DND-41 (cell line): ENCODE results near the gene RCC2.
"Not testable (repeated sequence)": the region's sequence is repeated elsewhere in the genome, so short reads cannot be mapped to it uniquely, and the experiment has no call there.

Experiments used
- ATAC-seq: fragments of 200-7000 bp; cut with Tn5 transposase; 3 replicates; pipeline ENCODE4 v1.9.1; 2021; ENCODE audit warnings: low read depth; ENCODE audit not compliant: insufficient read depth
- DNase-seq: peaks from one replicate; pipeline ENCODE4 v3.0.0-alpha.2; 2020
- H2AFZ ChIP-seq: 2 replicates; pipeline ENCODE4 v1.6.0; 2012; ENCODE audit warnings: low read depth, low read length
- H3K27ac ChIP-seq: 2 replicates; pipeline ENCODE4 v1.5.1; 2012; ENCODE audit warnings: low read length, inconsistent platforms
- H3K27me3 ChIP-seq: fragments of 200-600 bp; sonication (generic); 2 replicates; pipeline ENCODE4 v1.6.0; 2012; ENCODE audit warnings: low read length, mild to moderate bottlenecking, inconsistent platforms; ENCODE audit not compliant: insufficient read depth, poor library complexity
- H3K36me3 ChIP-seq: 2 replicates; pipeline ENCODE4 v1.5.1; 2012; ENCODE audit warnings: low read length, inconsistent platforms; ENCODE audit not compliant: insufficient read depth
- H3K4me1 ChIP-seq: 2 replicates; pipeline ENCODE4 v1.5.1; 2012; ENCODE audit warnings: mild to moderate bottlenecking, low read length; ENCODE audit not compliant: insufficient read depth
- H3K4me2 ChIP-seq: 2 replicates; pipeline ENCODE4 v1.6.0; 2012; ENCODE audit warnings: mild to moderate bottlenecking, moderate library complexity, low read length, inconsistent platforms; ENCODE audit not compliant: insufficient read depth
- H3K4me3 ChIP-seq, 2 experiments: fragments of 200-600 bp in 1 of 2; shearing (Covaris generic) in 1 of 2; 2 replicates each; pipeline ENCODE4 v1.5.1; 2012 to 2016; ENCODE audit warnings: inconsistent platforms in 2 of 2, low read length in 2 of 2, mild to moderate bottlenecking in 2 of 2, low read depth in 1 of 2, moderate library complexity in 1 of 2
- H3K79me2 ChIP-seq: 2 replicates; pipeline ENCODE4 v1.6.0; 2012; ENCODE audit warnings: low read length, inconsistent platforms; ENCODE audit not compliant: insufficient read depth
- H3K9ac ChIP-seq: 2 replicates; pipeline ENCODE4 v1.6.0; 2012; ENCODE audit warnings: low read depth, mild to moderate bottlenecking, inconsistent platforms, low read length, moderate library complexity
- H3K9me3 ChIP-seq: 2 replicates; pipeline ENCODE4 v1.5.1; 2012; ENCODE audit warnings: low read length, moderate library complexity, mild to moderate bottlenecking, inconsistent platforms; ENCODE audit not compliant: insufficient read depth, severe bottlenecking
- H4K20me1 ChIP-seq: 2 replicates; pipeline ENCODE4 v1.6.0; 2012; ENCODE audit warnings: low read length; ENCODE audit not compliant: insufficient read depth
- EZH2 ChIP-seq: IDR thresholded peaks from 3 replicates; pipeline ENCODE4 v1.6.1; 2012; ENCODE audit warnings: borderline replicate concordance, low read depth, mild to moderate bottlenecking, moderate library complexity, low read length, inconsistent platforms; ENCODE audit not compliant: severe bottlenecking
- TF ChIP-seq, protein P1 (sequence below): IDR thresholded peaks from 2 replicates; pipeline ENCODE4 v1.5.1; 2012; ENCODE audit warnings: borderline replicate concordance, low read length, moderate library complexity, mild to moderate bottlenecking; ENCODE audit not compliant: poor library complexity, severe bottlenecking; ENCODE audit errors: extremely low read depth

Gene RCC2

DNA sequence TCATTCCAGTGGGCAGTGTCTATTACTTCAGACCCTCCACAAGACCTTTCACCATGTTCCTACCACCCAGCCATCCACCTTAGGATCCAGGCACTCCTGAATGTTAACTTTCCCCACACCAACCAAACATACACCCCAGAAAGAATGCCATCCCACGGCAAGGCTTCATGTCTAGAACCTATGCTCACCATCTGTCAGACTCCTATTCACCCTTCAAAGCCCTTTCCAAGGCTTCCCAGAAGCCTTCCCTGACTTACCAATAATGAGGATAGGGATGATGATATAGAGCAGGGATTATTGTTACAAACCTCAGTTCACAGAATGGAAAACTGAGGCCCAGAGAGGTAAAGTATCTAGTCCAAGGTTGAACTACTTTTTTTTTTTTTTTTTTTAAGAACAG, 19.3 kb upstream of the RCC2 start:
- DNase-seq (no peak), ATAC-seq (no peak)
- H3K4me1 ChIP-seq = no peaks in the 10 kb centered on the region
- H4K20me1 ChIP-seq = no peaks in the 10 kb centered on the region
- H3K4me2 ChIP-seq = no peak overlapping the region
- no peaks in the 10 kb centered on the region for H3K79me2 ChIP-seq
- H3K4me3 ChIP-seq = no peak overlapping the region
- no peak for TF ChIP-seq EZH2
- TF ChIP-seq, protein P1, sequence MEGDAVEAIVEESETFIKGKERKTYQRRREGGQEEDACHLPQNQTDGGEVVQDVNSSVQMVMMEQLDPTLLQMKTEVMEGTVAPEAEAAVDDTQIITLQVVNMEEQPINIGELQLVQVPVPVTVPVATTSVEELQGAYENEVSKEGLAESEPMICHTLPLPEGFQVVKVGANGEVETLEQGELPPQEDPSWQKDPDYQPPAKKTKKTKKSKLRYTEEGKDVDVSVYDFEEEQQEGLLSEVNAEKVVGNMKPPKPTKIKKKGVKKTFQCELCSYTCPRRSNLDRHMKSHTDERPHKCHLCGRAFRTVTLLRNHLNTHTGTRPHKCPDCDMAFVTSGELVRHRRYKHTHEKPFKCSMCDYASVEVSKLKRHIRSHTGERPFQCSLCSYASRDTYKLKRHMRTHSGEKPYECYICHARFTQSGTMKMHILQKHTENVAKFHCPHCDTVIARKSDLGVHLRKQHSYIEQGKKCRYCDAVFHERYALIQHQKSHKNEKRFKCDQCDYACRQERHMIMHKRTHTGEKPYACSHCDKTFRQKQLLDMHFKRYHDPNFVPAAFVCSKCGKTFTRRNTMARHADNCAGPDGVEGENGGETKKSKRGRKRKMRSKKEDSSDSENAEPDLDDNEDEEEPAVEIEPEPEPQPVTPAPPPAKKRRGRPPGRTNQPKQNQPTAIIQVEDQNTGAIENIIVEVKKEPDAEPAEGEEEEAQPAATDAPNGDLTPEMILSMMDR = no peak
- no peak overlapping the region for H2AFZ ChIP-seq
- H3K27ac ChIP-seq = no peak overlapping the region
- no peak overlapping the region for H3K9ac ChIP-seq
- no peaks in the 10 kb centered on the region for H3K9me3 ChIP-seq
- H3K36me3 ChIP-seq = no peaks in the 10 kb centered on the region
- no peaks in the 10 kb centered on the region for H3K27me3 ChIP-seq

DNA sequence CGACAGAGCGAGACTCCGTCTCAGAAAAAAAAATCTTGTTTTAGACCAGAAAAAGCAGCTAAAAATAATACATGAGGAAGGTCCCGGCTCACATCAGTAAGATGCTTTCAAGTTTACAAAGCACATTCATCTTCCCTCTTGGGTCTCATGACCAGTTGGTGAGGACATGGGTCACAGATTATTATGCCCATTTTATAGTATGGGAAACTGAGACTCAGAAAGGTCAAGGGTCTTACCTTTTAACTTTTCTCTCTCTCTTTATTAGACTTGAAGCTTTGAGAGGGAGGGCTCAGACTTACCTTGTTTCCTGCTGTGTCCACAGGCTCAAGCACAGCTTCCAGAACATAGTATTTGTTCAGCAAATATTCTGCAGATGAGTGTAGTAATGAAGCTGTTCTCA, 13.2 kb upstream of the RCC2 start:
- Histone ChIP-seq H3K9me3 (no peaks in the 10 kb centered on the region), H3K9ac (no peak overlapping the region), H3K79me2 (no peaks in the 10 kb centered on the region), H3K27me3 (no peaks in the 10 kb centered on the region), H3K4me2 (no peak overlapping the region), H3K4me3 (no peak overlapping the region), H4K20me1 (0 out of 2 replicates have a peak, but pooled peaks cover 2% of the 10 kb centered on the region), H3K36me3 (no peaks in the 10 kb centered on the region), H2AFZ (no peak overlapping the region), H3K27ac (no peak overlapping the region), H3K4me1 (no peaks in the 10 kb centered on the region)
- TF ChIP-seq, protein P1 = no peak
- TF ChIP-seq EZH2 = no peak
- ATAC-seq (no peak), DNase-seq (no peak)

DNA sequence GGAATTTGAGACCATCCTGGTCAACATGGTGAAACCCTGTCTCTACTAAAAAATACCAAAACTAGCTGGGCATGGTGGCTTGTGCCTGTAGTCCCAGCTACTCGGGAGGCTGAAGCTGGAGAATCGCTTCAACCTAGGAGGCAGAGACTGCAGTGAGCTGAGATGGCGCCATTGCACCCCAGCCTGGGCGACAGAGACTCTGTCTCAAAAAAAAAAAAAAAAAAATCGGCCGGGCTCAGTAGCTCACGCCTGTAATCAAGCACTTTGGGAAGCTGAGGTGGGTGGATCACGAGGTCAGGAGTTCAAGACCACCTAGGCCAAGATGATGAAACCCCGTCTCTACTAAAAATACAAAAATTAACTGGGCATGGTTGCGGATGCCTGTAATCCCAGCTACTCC, 12.7 kb upstream of the RCC2 start:
- H3K9ac ChIP-seq, DNase-seq, H3K79me2 ChIP-seq, H3K4me2 ChIP-seq, ATAC-seq, H3K4me1 ChIP-seq, H3K9me3 ChIP-seq, H3K27ac ChIP-seq, H2AFZ ChIP-seq, H3K27me3 ChIP-seq, H3K36me3 ChIP-seq, H4K20me1 ChIP-seq, H3K4me3 ChIP-seq: not testable (repeated sequence)

DNA sequence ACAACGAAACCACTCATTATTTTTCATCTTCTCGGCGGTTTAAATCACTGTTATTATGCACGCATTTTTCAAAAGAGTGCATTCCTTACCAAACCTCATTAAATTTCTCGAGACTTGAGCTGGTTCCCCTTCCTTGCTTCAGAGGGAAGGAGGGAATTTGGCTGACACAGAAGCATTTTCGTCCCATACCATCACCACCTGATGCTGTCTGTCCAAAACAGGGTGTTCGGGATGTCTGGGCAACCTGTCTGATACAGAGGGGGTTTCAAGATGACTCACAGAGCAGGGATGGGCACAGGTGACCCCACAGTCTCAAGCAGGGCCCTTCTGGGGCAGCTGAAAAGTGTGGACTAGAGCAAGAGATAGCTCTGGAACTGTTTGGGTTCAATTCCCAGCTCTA, 12.3 kb upstream of the RCC2 start:
- no peak overlapping the region for H3K27ac ChIP-seq
- H4K20me1 ChIP-seq = 0 out of 2 replicates have a peak, but pooled peaks cover 2% of the 10 kb centered on the region
- H3K9me3 ChIP-seq = no peaks in the 10 kb centered on the region
- no peak overlapping the region for H3K9ac ChIP-seq
- no peaks in the 10 kb centered on the region for H3K4me1 ChIP-seq
- H3K4me3 ChIP-seq = no peak overlapping the region
- no peaks in the 10 kb centered on the region for H3K36me3 ChIP-seq
- ATAC-seq (no peak), DNase-seq (no peak)
- H3K27me3 ChIP-seq = no peaks in the 10 kb centered on the region
- no peak overlapping the region for H2AFZ ChIP-seq
- H3K79me2 ChIP-seq = no peaks in the 10 kb centered on the region
- TF ChIP-seq, protein P1 = no peak
- TF ChIP-seq EZH2 = no peak
- no peak overlapping the region for H3K4me2 ChIP-seq
